RWPE2 (cell line): ENCODE measurements around the gene CACNA1A.

Experiments
- ATAC-seq: fragments of 200-7000 bp; cut with Tn5 transposase; 3 replicates; pipeline ENCODE4 v1.9.1; 2021; ENCODE audit warnings: low read depth
- DNase-seq: peaks from one replicate; pipeline ENCODE4 v3.0.0-alpha.2; 2020; ENCODE audit warnings: low spot score
- H3K27ac ChIP-seq: fragments of 450-650 bp; 2 replicates; pipeline ENCODE4 v1.5.1; 2017; ENCODE audit warnings: mild to moderate bottlenecking; ENCODE audit not compliant: poor library complexity, severe bottlenecking
- H3K27me3 ChIP-seq: fragments of 250-450 bp; sonication (Bioruptor Pico); 2 replicates; pipeline ENCODE4 v1.5.1; 2021; ENCODE audit warnings: mild to moderate bottlenecking, moderate library complexity; ENCODE audit not compliant: insufficient read depth, poor library complexity, severe bottlenecking
- H3K36me3 ChIP-seq: fragments of 250-450 bp; sonication (Bioruptor Pico); 2 replicates; pipeline ENCODE4 v1.5.1; 2020; ENCODE audit warnings: low read depth, mild to moderate bottlenecking, moderate library complexity
- H3K4me1 ChIP-seq: fragments of 250-450 bp; sonication (Bioruptor Pico); 2 replicates; pipeline ENCODE4 v1.5.1; 2021; ENCODE audit warnings: mild to moderate bottlenecking, moderate library complexity; ENCODE audit not compliant: insufficient read depth, poor library complexity, severe bottlenecking
- H3K4me3 ChIP-seq: fragments of 250-450 bp; sonication (Bioruptor Pico); 2 replicates; pipeline ENCODE4 v1.5.1; 2021; ENCODE audit warnings: mild to moderate bottlenecking, moderate library complexity; ENCODE audit not compliant: severe bottlenecking
- H3K9me3 ChIP-seq: fragments of 250-450 bp; sonication (Bioruptor Pico); 2 replicates; pipeline ENCODE4 v1.5.1; 2021; ENCODE audit warnings: mild to moderate bottlenecking, moderate library complexity; ENCODE audit not compliant: severe bottlenecking
- CTCF ChIP-seq: fragments of 450-650 bp; IDR thresholded peaks from one replicate; pipeline ENCODE4 v1.5.1; 2017; ENCODE audit warnings: mild to moderate bottlenecking, moderate library complexity; ENCODE audit not compliant: poor library complexity, severe bottlenecking

The CACNA1A gene

GRCh38 chr19:13502231-13502630 is 4.0 kb downstream of the CACNA1A start:
- H3K9me3 ChIP-seq = no peaks in the 10 kb centered on the region
- H3K4me1 ChIP-seq = no peaks in the 10 kb centered on the region
- ATAC-seq (no peak), DNase-seq (no peak)
- H3K36me3 ChIP-seq = no peaks in the 10 kb centered on the region
- TF ChIP-seq CTCF = no peak
- H3K27ac ChIP-seq = no peak overlapping the region
- no peak overlapping the region for H3K4me3 ChIP-seq
- H3K27me3 ChIP-seq = peaks cover 43% of the 10 kb centered on the region

GRCh38 chr19:13499692-13500091 is 6.6 kb downstream of the CACNA1A start:
- no peak for DNase-seq
- Histone ChIP-seq H3K27me3 (peaks cover 21% of the 10 kb centered on the region), H3K36me3 (no peaks in the 10 kb centered on the region), H3K4me3 (no peak overlapping the region), H3K27ac (no peak overlapping the region), H3K9me3 (no peaks in the 10 kb centered on the region), H3K4me1 (no peaks in the 10 kb centered on the region)
- no peak for TF ChIP-seq CTCF
- ATAC-seq = no peak

- peaks cover 4% of the 10 kb centered on the region for H3K27me3 ChIP-seq
- no peak for ATAC-seq
Observed at GRCh38 chr19:13493516-13494310, 12.6 kb downstream of the CACNA1A start.

GRCh38 chr19:13492128-13492527 is 14.2 kb downstream of the CACNA1A start:
- H3K36me3 ChIP-seq = no peaks in the 10 kb centered on the region
- no peaks in the 10 kb centered on the region for H3K4me1 ChIP-seq
- ATAC-seq (peak; percentile 67; the same call in 2 of the 3 replicates), DNase-seq (no peak)
- no peaks in the 10 kb centered on the region for H3K27me3 ChIP-seq
- TF ChIP-seq CTCF = no peak
- no peaks in the 10 kb centered on the region for H3K9me3 ChIP-seq
- no peak overlapping the region for H3K4me3 ChIP-seq
- H3K27ac ChIP-seq = no peak overlapping the region

More at GRCh38 chr19:13493516-13494310, 12.6 kb downstream of the CACNA1A start:
- Histone ChIP-seq H3K4me3 (no peak overlapping the region), H3K27ac (no peak overlapping the region), H3K36me3 (no peaks in the 10 kb centered on the region), H3K9me3 (no peaks in the 10 kb centered on the region), H3K4me1 (no peaks in the 10 kb centered on the region)
- no peak for DNase-seq
- no peak for TF ChIP-seq CTCF

DNA sequence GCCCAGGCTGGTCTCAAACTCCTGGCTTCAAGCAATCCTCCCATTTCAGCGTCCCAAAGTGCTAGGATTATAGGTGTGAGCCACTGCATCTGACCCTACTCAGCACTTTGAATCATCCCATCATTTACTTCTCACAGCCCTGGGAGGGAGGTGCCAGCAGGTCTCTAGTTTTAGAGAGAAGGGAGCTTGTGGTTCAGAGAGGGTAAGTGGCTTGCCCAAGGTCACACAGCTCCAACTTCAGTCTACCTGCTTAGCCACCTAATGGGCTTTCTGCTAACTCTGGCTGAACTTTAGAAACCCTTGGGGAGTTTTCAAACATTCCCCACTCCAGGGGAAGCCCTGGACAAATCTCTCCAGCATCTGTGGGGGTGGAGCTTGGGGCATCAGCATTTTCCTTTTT is 18.3 kb downstream of the CACNA1A start:
- ATAC-seq (no peak), DNase-seq (no peak)
- Histone ChIP-seq H3K27ac (no peak overlapping the region), H3K4me1 (no peaks in the 10 kb centered on the region), H3K27me3 (peaks cover 6% of the 10 kb centered on the region), H3K36me3 (no peaks in the 10 kb centered on the region), H3K9me3 (no peaks in the 10 kb centered on the region), H3K4me3 (no peak overlapping the region)
- no peak for TF ChIP-seq CTCF
